Esophagus (tissue), 2 donors: Measurements from ENCODE around the gene TRIM39. TPM values are rescaled to one million over a fixed set of nuclear protein-coding genes. Genes with fewer than 3 reads are reported as not detected.

Experiments
- H3K27ac ChIP-seq, 2 donors: one replicate each; pipeline ENCODE4 v1.5.1; 2013; ENCODE audit warnings: low read depth in 2 of 2, mild to moderate bottlenecking in 2 of 2, inconsistent platforms in 1 of 2, low read length in 1 of 2, moderate library complexity in 1 of 2
- H3K27me3 ChIP-seq, 2 donors: one replicate each; pipeline ENCODE4 v1.6.1; 2013; ENCODE audit warnings: low read length in 2 of 2, control low read depth in 1 of 2, mild to moderate bottlenecking in 1 of 2; ENCODE audit not compliant: insufficient read depth in 2 of 2, control insufficient read depth in 1 of 2
- H3K36me3 ChIP-seq, 2 donors: one replicate each; pipeline ENCODE4 v1.6.1; 2013; ENCODE audit warnings: low read length in 1 of 2; ENCODE audit not compliant: control insufficient read depth in 2 of 2, insufficient read depth in 2 of 2
- H3K4me1 ChIP-seq, 2 donors: one replicate each; pipeline ENCODE4 v1.6.1; 2013; ENCODE audit warnings: low read length in 1 of 2; ENCODE audit not compliant: control insufficient read depth in 2 of 2, insufficient read depth in 2 of 2
- H3K4me3 ChIP-seq, 2 donors: one replicate each; pipeline ENCODE4 v1.5.1; 2013; ENCODE audit warnings: low read length in 2 of 2, mild to moderate bottlenecking in 2 of 2, low read depth in 1 of 2, moderate library complexity in 1 of 2
- H3K9me3 ChIP-seq, 2 donors: one replicate each; pipeline ENCODE4 v1.6.1; 2013; ENCODE audit warnings: mild to moderate bottlenecking in 2 of 2, low read depth in 1 of 2, low read length in 1 of 2, moderate library complexity in 1 of 2; ENCODE audit not compliant: control insufficient read depth in 2 of 2, insufficient read depth in 1 of 2
- WGBS, 2 donors: extraction: QIAGEN DNeasy Blood & Tissue Kit; methylation state at CpG; one replicate each; pipeline ENCODE4 v1.1.7; 2013; 5-methylcytosine and 5-hydroxymethylcytosine counted together
- polyA plus RNA-seq, 2 donors: library from polyadenylated mRNA; stranded (reverse); fragments of 200-250 nt; gene quantifications; one replicate each; pipeline ENCODE4 v1.2.3, GENCODE V29; 2013
- donor health status: healthy with polysubstance abuse.
- donor health status: Bipolar disorder and iron deficiency.

TRIM39 gene
- polyA plus RNA-seq, 2 donors: 11.9 to 12.1 TPM

DNA sequence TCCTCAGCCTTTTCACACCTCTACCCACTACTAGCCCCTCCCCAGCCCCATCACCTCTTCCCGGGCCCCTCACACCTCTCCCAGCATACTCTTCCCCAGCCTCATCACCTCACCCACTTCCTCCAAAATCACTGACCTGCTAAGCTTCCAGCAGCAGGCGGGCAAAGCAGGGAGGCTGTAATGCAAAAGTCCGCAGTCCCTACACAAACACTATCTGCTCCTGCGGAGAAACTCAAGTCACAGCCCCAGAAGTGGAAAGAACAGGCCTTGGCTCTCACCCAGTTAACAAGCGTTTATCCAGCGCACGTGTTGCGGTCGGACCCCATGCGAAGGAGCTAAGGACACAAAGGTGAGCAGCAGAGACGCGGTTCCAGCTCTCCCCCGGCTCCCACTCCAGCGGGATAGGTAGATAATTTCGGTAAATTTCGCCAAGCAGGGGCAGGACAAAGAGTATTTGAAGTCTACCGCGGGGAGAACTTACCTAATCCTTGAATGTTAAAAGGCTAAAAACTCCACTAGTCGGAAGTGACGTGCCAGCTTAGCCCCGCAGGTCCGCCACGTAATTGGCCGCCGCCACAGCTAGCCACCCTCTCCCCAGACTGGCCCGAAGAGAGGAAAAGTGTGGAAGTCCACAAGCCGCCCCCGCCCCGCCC lies 728 bp upstream of the TRIM39 start:
- Histone ChIP-seq H3K4me3 (peak overlapping the region; percentile 75 to 96), H3K36me3 (peaks cover 3 to 10% of the 10 kb centered on the region in 2 donors), H3K4me1 (peaks cover 0 to 7% of the 10 kb centered on the region in 2 donors), H3K9me3 (no peaks in the 10 kb centered on the region), H3K27me3 (no peaks in the 10 kb centered on the region), H3K27ac (peak overlapping the region; percentile 96 to 98)
- 0% methylated on average over 26 to 29 of the region's 29 CpGs for WGBS, 2 donors

DNA sequence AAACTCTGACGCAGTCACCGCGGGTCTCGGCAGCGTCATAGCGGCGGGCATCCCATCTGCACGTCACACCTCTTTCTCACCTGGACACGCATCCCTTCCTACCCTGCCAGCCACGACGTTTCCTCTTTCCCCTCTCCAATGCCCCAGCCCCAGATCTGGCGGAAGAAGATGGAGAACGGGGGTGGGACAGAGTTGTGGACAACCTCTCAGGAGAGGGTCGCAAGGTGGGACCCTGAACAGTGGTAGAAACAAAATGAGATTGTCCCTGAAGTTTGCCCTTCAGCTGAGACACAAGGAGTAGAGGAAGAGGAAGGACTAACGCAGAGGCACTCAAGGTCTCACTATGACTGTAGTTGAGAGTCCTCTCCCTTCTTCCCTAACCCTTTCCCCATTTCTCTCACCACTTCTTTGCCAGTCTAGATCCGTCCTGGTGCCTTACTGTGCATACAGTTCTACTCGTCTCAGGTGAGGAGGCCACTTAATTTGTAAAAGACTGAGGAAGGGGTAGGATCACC lies 562 bp downstream of the TRIM39 start:
- Histone ChIP-seq H3K9me3 (no peaks in the 10 kb centered on the region), H3K27ac (peak overlapping the region; percentile 96 to 98), H3K27me3 (no peaks in the 10 kb centered on the region), H3K4me1 (peaks cover 0 to 7% of the 10 kb centered on the region in 2 donors), H3K4me3 (peak overlapping the region; percentile 75 to 96), H3K36me3 (peaks cover 3 to 10% of the 10 kb centered on the region in 2 donors)
- WGBS, 2 donors: 2% methylated on average over 17 of the region's 17 CpGs

DNA sequence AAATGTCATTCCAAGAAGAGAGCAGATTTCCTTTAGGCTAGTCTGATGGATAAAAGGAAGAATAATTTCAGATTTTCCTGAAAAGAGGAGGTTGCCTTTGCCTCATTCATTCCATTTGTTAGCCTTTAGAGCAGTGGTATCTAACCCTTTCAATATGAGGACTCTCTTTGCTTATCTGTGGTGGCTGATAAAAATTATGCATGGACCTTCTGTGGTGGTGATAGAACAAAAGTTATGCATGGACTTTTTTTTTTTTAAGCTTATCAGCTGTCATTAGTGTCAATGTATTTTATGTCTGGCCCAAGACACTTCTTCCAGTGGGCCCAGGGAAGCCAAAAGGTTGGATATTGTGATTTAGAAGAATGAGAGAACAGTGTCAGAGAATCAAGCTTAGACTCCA lies 1.7 kb downstream of the TRIM39 start:
- no peaks in the 10 kb centered on the region for H3K9me3 ChIP-seq
- no peaks in the 10 kb centered on the region for H3K27me3 ChIP-seq
- peaks cover 0 to 7% of the 10 kb centered on the region in 2 donors for H3K4me1 ChIP-seq
- H3K36me3 ChIP-seq: peaks cover 3 to 10% of the 10 kb centered on the region in 2 donors
- no peak overlapping the region for H3K4me3 ChIP-seq
- H3K27ac ChIP-seq: no peak overlapping the region

- H3K27me3 ChIP-seq: no peaks in the 10 kb centered on the region
- H3K4me1 ChIP-seq: peaks cover 0 to 7% of the 10 kb centered on the region in 2 donors
- H3K27ac ChIP-seq: peak overlapping the region in 1 of 2 donors; percentile 3
- no peaks in the 10 kb centered on the region for H3K9me3 ChIP-seq
- no peak overlapping the region for H3K4me3 ChIP-seq
- peaks cover 3 to 12% of the 10 kb centered on the region in 2 donors for H3K36me3 ChIP-seq
- WGBS, 2 donors: 94 to 98% methylated on average over 12 of the region's 12 CpGs
Observed at GRCh38 chr6:30329331-30329730, 2.6 kb downstream of the TRIM39 start.

DNA sequence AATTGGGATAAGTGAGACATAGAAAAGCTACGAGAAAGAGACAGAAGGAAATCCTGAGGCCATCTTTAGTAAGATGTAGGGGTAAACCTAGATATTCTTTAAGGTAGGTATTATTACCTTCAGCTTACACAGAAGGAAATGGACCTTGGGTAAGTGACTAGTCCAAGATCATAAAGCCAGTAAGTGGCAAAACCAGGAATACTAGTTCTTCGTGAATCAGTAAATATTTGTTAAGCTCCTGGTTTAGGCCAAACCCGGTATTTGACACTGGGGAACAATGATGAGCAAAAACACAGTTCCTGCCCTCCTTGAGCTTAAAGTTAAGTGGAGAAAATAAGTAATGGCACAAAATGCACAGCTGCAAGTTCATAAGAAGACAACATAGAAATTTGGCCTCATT lies 5.3 kb downstream of the TRIM39 start:
- WGBS, 2 donors: 66% methylated on average over 3 of the region's 3 CpGs
- Histone ChIP-seq H3K4me1 (peaks cover 0 to 7% of the 10 kb centered on the region in 2 donors), H3K36me3 (peaks cover 10 to 19% of the 10 kb centered on the region in 2 donors), H3K9me3 (no peaks in the 10 kb centered on the region), H3K27ac (no peak overlapping the region), H3K27me3 (no peaks in the 10 kb centered on the region), H3K4me3 (no peak overlapping the region)

- H3K36me3 ChIP-seq: peaks cover 9 to 18% of the 10 kb centered on the region in 2 donors
- H3K4me1 ChIP-seq: peaks cover 0 to 4% of the 10 kb centered on the region in 2 donors
- H3K27ac ChIP-seq: no peak overlapping the region
- H3K4me3 ChIP-seq: no peak overlapping the region
- H3K27me3 ChIP-seq: no peaks in the 10 kb centered on the region
- no peaks in the 10 kb centered on the region for H3K9me3 ChIP-seq
- 84 to 86% methylated on average over 2 of the region's 2 CpGs for WGBS, 2 donors
Observed at GRCh38 chr6:30334075-30334783, 7.5 kb downstream of the TRIM39 start.

GRCh38 chr6:30340589-30341054 lies 13.9 kb downstream of the TRIM39 start:
- WGBS, 2 donors: 87 to 90% methylated on average over 6 of the region's 6 CpGs
- H3K4me3 ChIP-seq: no peak overlapping the region
- no peaks in the 10 kb centered on the region for H3K9me3 ChIP-seq
- H3K36me3 ChIP-seq: peaks cover 6 to 14% of the 10 kb centered on the region in 2 donors
- no peaks in the 10 kb centered on the region for H3K4me1 ChIP-seq
- H3K27me3 ChIP-seq: no peaks in the 10 kb centered on the region
- H3K27ac ChIP-seq: no peak overlapping the region

GRCh38 chr6:30341218-30341617 lies 14.5 kb downstream of the TRIM39 start:
- no peak overlapping the region for H3K27ac ChIP-seq
- H3K36me3 ChIP-seq: peaks cover 3 to 11% of the 10 kb centered on the region in 2 donors
- H3K9me3 ChIP-seq: no peaks in the 10 kb centered on the region
- H3K4me3 ChIP-seq: no peak overlapping the region
- H3K4me1 ChIP-seq: no peaks in the 10 kb centered on the region
- WGBS, 2 donors: 93 to 94% methylated on average over 3 of the region's 3 CpGs
- no peaks in the 10 kb centered on the region for H3K27me3 ChIP-seq

DNA sequence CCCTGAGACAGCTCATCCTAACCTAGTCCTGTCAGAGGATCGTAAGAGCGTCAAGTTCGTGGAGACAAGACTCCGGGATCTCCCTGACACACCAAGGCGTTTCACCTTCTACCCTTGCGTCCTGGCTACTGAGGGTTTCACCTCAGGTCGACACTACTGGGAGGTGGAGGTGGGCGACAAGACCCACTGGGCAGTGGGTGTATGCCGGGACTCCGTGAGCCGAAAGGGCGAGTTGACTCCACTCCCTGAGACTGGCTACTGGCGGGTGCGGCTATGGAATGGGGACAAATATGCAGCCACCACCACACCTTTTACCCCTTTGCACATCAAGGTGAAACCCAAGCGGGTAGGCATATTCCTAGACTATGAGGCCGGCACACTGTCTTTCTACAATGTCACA lies 15.0 kb downstream of the TRIM39 start:
- H3K4me3 ChIP-seq: no peak overlapping the region
- H3K36me3 ChIP-seq: peaks cover 3 to 13% of the 10 kb centered on the region in 2 donors
- H3K9me3 ChIP-seq: no peaks in the 10 kb centered on the region
- H3K27me3 ChIP-seq: no peaks in the 10 kb centered on the region
- H3K27ac ChIP-seq: no peak overlapping the region
- WGBS, 2 donors: 96 to 97% methylated on average over 16 of the region's 16 CpGs
- no peaks in the 10 kb centered on the region for H3K4me1 ChIP-seq
